Fibroblast of skin of abdomen (primary cell): ENCODE data around the gene UBD. TPM values are rescaled to one million over a fixed set of nuclear protein-coding genes. Genes with fewer than 3 reads are reported as not detected.

Experiments used
- DNase-seq: peaks from one replicate; pipeline ENCODE4 v3.0.0-alpha.2; 2013
- polyA plus RNA-seq, 2 experiments: library from polyadenylated mRNA; unstranded; fragments of 120-200 nt; gene quantifications; one replicate each; pipeline ENCODE4 v1.2.1, GENCODE V29; 2013; ENCODE audit not compliant: insufficient read length in 2 of 2

UBD gene
- not detected for polyA plus RNA-seq (2013, experiment 1 of 2; ENCODE audit: insufficient read length)
- not detected for polyA plus RNA-seq (2013, experiment 2 of 2; ENCODE audit: insufficient read length)

- no peak for DNase-seq
These were observed at the start of gene UBD for GRCh38 chr6:29559524-29560287. UBD (minus strand) TSS chr6:29559732; CDS start chr6:29559701, 31 bp downstream.

- no peak for DNase-seq
These were observed 48.6 kb upstream of the UBD start for GRCh38 chr6:29608131-29608530.

GRCh38 chr6:29603930-29604329 lies 44.4 kb upstream of the UBD start:
- DNase-seq, result no peak

GRCh38 chr6:29603456-29603855 lies 43.9 kb upstream of the UBD start:
- no peak for DNase-seq

- peak; percentile 21 for DNase-seq
These were observed 43.2 kb upstream of the UBD start for GRCh38 chr6:29602564-29603361.

GRCh38 chr6:29598172-29598747 lies 38.7 kb upstream of the UBD start:
- DNase-seq, result no peak

- DNase-seq, result peak; percentile 27
These were observed 37.7 kb upstream of the UBD start for GRCh38 chr6:29597184-29597583.

- no peak for DNase-seq
These were observed 36.9 kb upstream of the UBD start for GRCh38 chr6:29596381-29596900.

GRCh38 chr6:29593199-29593855 lies 33.8 kb upstream of the UBD start:
- DNase-seq, result no peak

- no peak for DNase-seq
These were observed 32.1 kb upstream of the UBD start for GRCh38 chr6:29591677-29592076.

GRCh38 chr6:29590218-29590808 lies 30.8 kb upstream of the UBD start:
- DNase-seq, result no peak

- peak; percentile 29 for DNase-seq
These were observed 30.0 kb upstream of the UBD start for GRCh38 chr6:29589423-29590048.

- no peak for DNase-seq
These were observed 25.3 kb upstream of the UBD start, which contains the start of gene OR2H2 for GRCh38 chr6:29584821-29585220. OR2H2 (plus strand) TSS chr6:29585121; CDS start chr6:29587945, 2,824 bp downstream.

GRCh38 chr6:29577544-29577943 lies 18.0 kb upstream of the UBD start:
- no peak for DNase-seq

GRCh38 chr6:29576056-29576455 lies 16.5 kb upstream of the UBD start:
- no peak for DNase-seq

- DNase-seq, result no peak
These were observed 8.5 kb upstream of the UBD start for GRCh38 chr6:29567991-29568390.

GRCh38 chr6:29567541-29567940 lies 8.0 kb upstream of the UBD start:
- no peak for DNase-seq

GRCh38 chr6:29566856-29567255 lies 7.3 kb upstream of the UBD start:
- no peak for DNase-seq

GRCh38 chr6:29564875-29565274 lies 5.3 kb upstream of the UBD start:
- no peak for DNase-seq

GRCh38 chr6:29563435-29563965 lies 4.0 kb upstream of the UBD start:
- DNase-seq, result no peak

GRCh38 chr6:29561606-29562181 lies 2.2 kb upstream of the UBD start:
- DNase-seq, result no peak
